ENCODE measurements around the gene KSR2. TPM values are rescaled to one million over a fixed set of nuclear protein-coding genes. Genes with fewer than 3 reads are reported as not detected.
"Not testable (repeated sequence)": the region's sequence is repeated elsewhere in the genome, so short reads cannot be mapped to it uniquely, and the experiment has no call there.

Gene KSR2
- polyA plus RNA-seq, 1 donor from 2014 or later: not detected

- no peak overlapping the region for H3K4me3 Mint-ChIP-seq
- H3K4me1 Mint-ChIP-seq: no peaks in the 10 kb centered on the region
- peaks cover 2 to 13% (median 10%) of the 10 kb centered on the region in 3 donors for H3K9me3 Mint-ChIP-seq
- peaks cover 4% of the 10 kb centered on the region for H3K27me3 Mint-ChIP-seq
- no peak overlapping the region for H3K27ac Mint-ChIP-seq
- H3K36me3 Mint-ChIP-seq: no peaks in the 10 kb centered on the region
These were observed 149.6 kb downstream of the KSR2 start for GRCh38 chr12:117819160-117819559.

DNA sequence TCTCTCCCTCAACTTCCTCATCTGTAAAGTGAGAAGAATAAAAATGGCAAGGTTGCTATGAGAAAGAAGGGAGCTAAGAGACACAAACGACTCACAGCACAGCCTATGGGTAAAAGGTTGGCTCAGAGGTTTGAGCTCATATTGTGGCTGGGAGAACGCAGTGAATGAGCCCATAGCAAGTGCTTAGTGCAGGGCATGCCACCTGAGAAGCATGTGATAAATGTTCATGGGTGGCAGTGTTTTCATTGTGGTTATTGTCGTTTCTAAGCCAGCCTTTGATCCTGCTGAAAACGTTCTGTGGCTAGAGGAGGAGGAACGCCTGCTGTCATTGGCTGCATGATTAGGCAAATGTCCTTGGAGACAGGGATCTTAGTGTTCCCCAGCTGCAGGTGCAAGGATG is 150.4 kb downstream of the KSR2 start:
- H3K36me3 Mint-ChIP-seq: no peaks in the 10 kb centered on the region
- H3K9me3 Mint-ChIP-seq: peaks cover 2 to 12% (median 9%) of the 10 kb centered on the region in 3 donors
- no peaks in the 10 kb centered on the region for H3K4me1 Mint-ChIP-seq
- H3K27ac Mint-ChIP-seq: no peak overlapping the region
- peak overlapping the region in 1 of 4 donors; percentile 65 for H3K4me3 Mint-ChIP-seq
- H3K27me3 Mint-ChIP-seq: peaks cover 4% of the 10 kb centered on the region

DNA sequence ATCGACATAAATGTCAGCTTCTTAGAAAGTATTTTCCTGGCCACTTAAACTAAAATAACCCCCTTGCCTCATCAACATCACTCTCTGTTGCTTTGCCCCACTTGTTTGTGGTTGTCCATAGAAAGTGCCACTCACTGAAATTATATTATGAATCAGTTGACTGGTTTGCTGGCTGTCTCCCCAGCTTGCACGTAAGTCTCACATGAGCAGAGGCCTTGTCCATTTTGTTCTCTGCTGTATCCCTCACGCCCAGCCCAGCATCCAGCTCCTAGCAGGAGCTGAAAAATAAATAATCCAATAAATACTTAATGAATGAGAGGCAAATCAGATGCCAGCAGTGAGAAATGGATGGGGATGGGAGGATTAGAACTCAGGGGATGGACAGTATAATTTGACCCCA is 159.3 kb downstream of the KSR2 start:
- Mint-ChIP-seq H3K4me3 (no peak overlapping the region), H3K27me3 (peaks cover 4% of the 10 kb centered on the region), H3K9me3 (peaks cover under 1 to 4% (median 2%) of the 10 kb centered on the region in 3 donors), H3K36me3 (no peaks in the 10 kb centered on the region), H3K4me1 (no peaks in the 10 kb centered on the region), H3K27ac (no peak overlapping the region)

DNA sequence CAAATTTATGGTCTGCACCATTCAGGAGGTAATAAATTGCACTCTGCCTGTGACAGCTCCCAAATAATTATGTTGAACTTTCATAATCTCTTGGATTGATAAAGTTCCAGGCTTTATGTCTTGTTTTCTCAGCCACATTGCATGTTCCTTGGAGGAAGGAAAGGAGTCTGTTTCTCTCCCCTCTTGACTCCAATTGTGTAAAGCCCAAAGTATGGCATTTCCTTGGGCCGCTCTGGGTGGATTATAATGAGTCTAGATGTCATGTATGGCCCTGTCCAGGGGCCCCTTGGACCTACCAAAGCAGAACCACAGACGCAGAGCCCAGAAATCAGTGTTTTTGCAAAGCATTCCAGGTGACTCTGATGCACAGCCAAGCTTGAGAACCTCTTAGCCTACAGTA is 160.8 kb downstream of the KSR2 start:
- Mint-ChIP-seq H3K36me3 (no peaks in the 10 kb centered on the region), H3K4me3 (no peak overlapping the region), H3K9me3 (peaks cover 0 to 2% (median 2%) of the 10 kb centered on the region in 3 donors), H3K27me3 (peaks cover 4% of the 10 kb centered on the region), H3K27ac (no peak overlapping the region), H3K4me1 (no peaks in the 10 kb centered on the region)

DNA sequence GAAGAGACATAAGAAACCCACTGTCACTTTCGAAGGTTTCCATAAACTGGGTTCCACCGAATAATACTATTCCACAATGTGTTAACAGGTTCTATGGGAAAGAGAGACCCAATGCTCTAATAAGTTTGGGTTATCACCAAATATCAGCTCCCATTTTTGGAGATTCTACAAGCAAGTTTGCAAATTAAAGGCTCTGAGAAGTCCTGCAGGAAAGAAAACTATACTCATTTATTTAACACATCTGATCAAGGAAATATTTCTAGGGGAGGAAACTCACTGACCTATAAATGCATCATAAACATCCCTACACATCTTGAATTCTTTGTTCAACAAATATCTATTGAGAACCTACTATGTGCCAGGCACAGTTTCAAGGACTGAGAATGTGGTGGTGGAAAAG is 161.4 kb downstream of the KSR2 start:
- no peak overlapping the region for H3K27ac Mint-ChIP-seq
- peaks cover 0 to 2% (median 2%) of the 10 kb centered on the region in 3 donors for H3K9me3 Mint-ChIP-seq
- H3K4me1 Mint-ChIP-seq: no peaks in the 10 kb centered on the region
- H3K27me3 Mint-ChIP-seq: peaks cover 6% of the 10 kb centered on the region
- H3K4me3 Mint-ChIP-seq: no peak overlapping the region
- H3K36me3 Mint-ChIP-seq: no peaks in the 10 kb centered on the region

- Mint-ChIP-seq H3K4me3 (no peak overlapping the region), H3K9me3 (peaks cover 0 to 2% (median 2%) of the 10 kb centered on the region in 3 donors), H3K4me1 (no peaks in the 10 kb centered on the region), H3K27ac (no peak overlapping the region), H3K36me3 (no peaks in the 10 kb centered on the region), H3K27me3 (peaks cover 11% of the 10 kb centered on the region)
These were observed 162.9 kb downstream of the KSR2 start for GRCh38 chr12:117805865-117806264.

- no peak overlapping the region for H3K4me3 Mint-ChIP-seq
- no peak overlapping the region for H3K27ac Mint-ChIP-seq
- H3K9me3 Mint-ChIP-seq: peaks cover 0 to 6% (median 5%) of the 10 kb centered on the region in 3 donors
- peaks cover 8% of the 10 kb centered on the region for H3K27me3 Mint-ChIP-seq
- no peaks in the 10 kb centered on the region for H3K4me1 Mint-ChIP-seq
- H3K36me3 Mint-ChIP-seq: peaks cover 4% of the 10 kb centered on the region
These were observed 165.8 kb downstream of the KSR2 start for GRCh38 chr12:117803001-117803400.

DNA sequence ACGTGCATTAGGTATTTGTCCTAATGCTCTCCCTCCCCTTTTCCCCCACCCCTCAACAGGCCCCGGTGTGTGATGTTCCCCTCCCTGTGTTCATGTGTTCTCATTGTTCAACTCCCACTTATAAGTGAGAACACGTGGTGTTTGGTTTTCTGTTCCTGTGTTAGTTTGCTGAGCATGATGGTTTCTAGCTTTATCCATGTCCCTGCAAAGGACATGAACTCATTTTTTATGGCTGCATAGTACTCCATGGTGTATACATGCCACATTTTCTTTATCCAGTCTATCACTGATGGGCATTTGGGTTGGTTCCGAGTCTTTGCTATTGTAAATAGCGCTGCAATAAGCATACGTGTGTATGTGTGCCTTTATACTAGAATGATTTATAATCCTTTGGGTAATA is 168.1 kb downstream of the KSR2 start:
- H3K9me3 Mint-ChIP-seq: peaks cover 0 to 11% (median 5%) of the 10 kb centered on the region in 3 donors
- H3K4me3 Mint-ChIP-seq, H3K36me3 Mint-ChIP-seq, H3K27ac Mint-ChIP-seq, H3K4me1 Mint-ChIP-seq, H3K27me3 Mint-ChIP-seq: not testable (repeated sequence)

- Mint-ChIP-seq H3K36me3 (peaks cover 8% of the 10 kb centered on the region), H3K9me3 (peaks cover 0 to 11% (median 3%) of the 10 kb centered on the region in 3 donors), H3K27ac (no peak overlapping the region), H3K27me3 (peaks cover 5% of the 10 kb centered on the region), H3K4me3 (no peak overlapping the region), H3K4me1 (no peaks in the 10 kb centered on the region)
These were observed 171.6 kb downstream of the KSR2 start for GRCh38 chr12:117797202-117797601.

- no peaks in the 10 kb centered on the region for H3K27me3 Mint-ChIP-seq
- peaks cover 3% of the 10 kb centered on the region for H3K36me3 Mint-ChIP-seq
- H3K4me1 Mint-ChIP-seq: no peaks in the 10 kb centered on the region
- H3K27ac Mint-ChIP-seq: no peak overlapping the region
- peaks cover 0 to 5% (median 0%) of the 10 kb centered on the region in 3 donors for H3K9me3 Mint-ChIP-seq
- H3K4me3 Mint-ChIP-seq: no peak overlapping the region
These were observed 175.8 kb downstream of the KSR2 start for GRCh38 chr12:117792877-117793424.

- H3K4me1 Mint-ChIP-seq: no peaks in the 10 kb centered on the region
- peaks cover 3% of the 10 kb centered on the region for H3K36me3 Mint-ChIP-seq
- H3K9me3 Mint-ChIP-seq: peaks cover 0 to 5% (median 0%) of the 10 kb centered on the region in 3 donors
- no peak overlapping the region for H3K4me3 Mint-ChIP-seq
- H3K27ac Mint-ChIP-seq: no peak overlapping the region
- H3K27me3 Mint-ChIP-seq: no peaks in the 10 kb centered on the region
These were observed 176.3 kb downstream of the KSR2 start for GRCh38 chr12:117792471-117792870.

DNA sequence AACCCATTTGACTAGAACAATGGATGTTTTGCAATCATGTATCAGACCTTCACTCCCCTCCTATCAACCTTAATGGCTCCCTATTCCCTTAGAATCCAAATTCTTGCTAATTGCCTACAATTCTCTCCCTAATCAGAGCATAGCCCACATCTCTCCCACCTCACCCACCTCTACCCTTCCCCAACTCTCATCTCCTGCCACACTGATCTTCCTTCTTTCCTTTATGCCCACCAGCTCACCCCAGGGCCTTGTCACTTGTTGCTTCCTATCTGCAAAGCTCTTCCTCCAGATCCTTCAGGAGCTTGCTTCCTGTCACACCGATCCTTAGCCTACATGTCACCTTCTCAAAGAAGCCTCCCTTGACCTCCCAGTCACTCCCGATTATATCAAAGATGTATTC is 177.8 kb downstream of the KSR2 start:
- peaks cover 0 to 2% (median 0%) of the 10 kb centered on the region in 3 donors for H3K9me3 Mint-ChIP-seq
- H3K27me3 Mint-ChIP-seq: no peaks in the 10 kb centered on the region
- H3K4me3 Mint-ChIP-seq: no peak overlapping the region
- no peak overlapping the region for H3K27ac Mint-ChIP-seq
- H3K4me1 Mint-ChIP-seq: no peaks in the 10 kb centered on the region
- no peaks in the 10 kb centered on the region for H3K36me3 Mint-ChIP-seq

GRCh38 chr12:117790198-117790597 is 178.6 kb downstream of the KSR2 start:
- Mint-ChIP-seq H3K4me1 (no peaks in the 10 kb centered on the region), H3K27ac (no peak overlapping the region), H3K4me3 (no peak overlapping the region), H3K27me3 (no peaks in the 10 kb centered on the region), H3K9me3 (peaks cover 0 to 4% (median 4%) of the 10 kb centered on the region in 3 donors), H3K36me3 (no peaks in the 10 kb centered on the region)

- Mint-ChIP-seq H3K9me3 (peaks cover 4 to 6% (median 5%) of the 10 kb centered on the region in 3 donors), H3K4me3 (no peak overlapping the region), H3K36me3 (no peaks in the 10 kb centered on the region), H3K4me1 (no peaks in the 10 kb centered on the region), H3K27ac (no peak overlapping the region), H3K27me3 (no peaks in the 10 kb centered on the region)
These were observed 179.4 kb downstream of the KSR2 start for GRCh38 chr12:117789195-117789912.

GRCh38 chr12:117778656-117779055 is 190.1 kb downstream of the KSR2 start:
- H3K4me1 Mint-ChIP-seq: no peaks in the 10 kb centered on the region
- H3K27ac Mint-ChIP-seq: no peak overlapping the region
- H3K27me3 Mint-ChIP-seq: no peaks in the 10 kb centered on the region
- H3K36me3 Mint-ChIP-seq: no peaks in the 10 kb centered on the region
- H3K9me3 Mint-ChIP-seq: peaks cover 0 to 6% (median 5%) of the 10 kb centered on the region in 3 donors
- H3K4me3 Mint-ChIP-seq: no peak overlapping the region

Data from IgD-negative memory B cell (primary cell).